SKM-1 treated with dmso at 0.1 percent for 144 hours (cell line): ENCODE data around the gene LZTS3.
"Not testable (repeated sequence)": the region's sequence is repeated elsewhere in the genome, so short reads cannot be mapped to it uniquely, and the experiment has no call there.

Source experiments
- DNase-seq: peaks from one replicate; lab custom pipeline; 2025; ENCODE audit not compliant: unreplicated experiment; lab: John Stamatoyannopoulos, UW

Gene LZTS3

GRCh38 chr20:3172933-3173609, at the start of gene LZTS3:
Gene LZTS3 (minus strand): TSS chr20:3173549. CDS start chr20:3167163, 6,386 bp downstream.
- DNase-seq: no peak

- no peak for DNase-seq
Observed at GRCh38 chr20:3221398-3222226, 48.3 kb upstream of the LZTS3 start.

GRCh38 chr20:3218307-3218988, 45.1 kb upstream of the LZTS3 start:
- DNase-seq: no peak

- DNase-seq: not testable (repeated sequence)
Observed at GRCh38 chr20:3215359-3215917, 42.1 kb upstream of the LZTS3 start.

- no peak for DNase-seq
Observed at GRCh38 chr20:3213226-3213625, 39.9 kb upstream of the LZTS3 start.

GRCh38 chr20:3210346-3210745, 37.0 kb upstream of the LZTS3 start:
- no peak for DNase-seq

GRCh38 chr20:3209946-3210317, 36.6 kb upstream of the LZTS3 start:
- DNase-seq: no peak

GRCh38 chr20:3209257-3209945, 36.1 kb upstream of the LZTS3 start, which contains the start of gene ITPA:
Gene ITPA (plus strand): TSS chr20:3209498. CDS start chr20:3209552, 54 bp downstream.
- DNase-seq: peak; percentile 27

- no peak for DNase-seq
Observed at GRCh38 chr20:3208786-3209256, 35.5 kb upstream of the LZTS3 start.

- DNase-seq: peak; percentile 28
Observed at GRCh38 chr20:3204124-3204794, 30.9 kb upstream of the LZTS3 start, which contains the start of gene DDRGK1. Gene DDRGK1 (minus strand): TSS chr20:3204682. CDS start chr20:3204627, 55 bp downstream.

GRCh38 chr20:3203315-3204123, 30.2 kb upstream of the LZTS3 start:
- no peak for DNase-seq

GRCh38 chr20:3202965-3203314, 29.6 kb upstream of the LZTS3 start:
- no peak for DNase-seq

- no peak for DNase-seq
Observed at GRCh38 chr20:3199976-3200755, 26.8 kb upstream of the LZTS3 start.

GRCh38 chr20:3199206-3199605, 25.9 kb upstream of the LZTS3 start:
- no peak for DNase-seq

- DNase-seq: no peak
Observed at GRCh38 chr20:3195590-3196237, 22.4 kb upstream of the LZTS3 start.

GRCh38 chr20:3194617-3195280, 21.4 kb upstream of the LZTS3 start:
- no peak for DNase-seq

GRCh38 chr20:3193806-3194616, 20.7 kb upstream of the LZTS3 start:
- DNase-seq: no peak
